Measurements from ENCODE around the gene HMCN2.

- TF ChIP-seq CTCF (IDR thresholded peaks at IDR 0.05; ENCODE audit: low read length) (no peak), EZH2 (optimal IDR thresholded peaks at IDR 0.05; ENCODE audit: low read depth, low read length) (no peak), EZH2phosphoT487 (IDR thresholded peaks at IDR 0.05; ENCODE audit: low read length) (no peak)
Observed at GRCh38 chr9:130337784-130338380, 72.3 kb downstream of the HMCN2 start.
